ENCODE results near the gene DEXI. TPM values are rescaled to one million over a fixed set of nuclear protein-coding genes. Genes with fewer than 3 reads are reported as not detected.
A peak's percentile ranks its signal among the peaks of the same experiment; 100 is the strongest.

Gene DEXI
- total and polyA plus RNA-seq, 2 of the 13 experiments (the other 11 are each of a cell fraction or from before 2014, with no cell fraction given), result 51.5 to 70.4 TPM

DNA sequence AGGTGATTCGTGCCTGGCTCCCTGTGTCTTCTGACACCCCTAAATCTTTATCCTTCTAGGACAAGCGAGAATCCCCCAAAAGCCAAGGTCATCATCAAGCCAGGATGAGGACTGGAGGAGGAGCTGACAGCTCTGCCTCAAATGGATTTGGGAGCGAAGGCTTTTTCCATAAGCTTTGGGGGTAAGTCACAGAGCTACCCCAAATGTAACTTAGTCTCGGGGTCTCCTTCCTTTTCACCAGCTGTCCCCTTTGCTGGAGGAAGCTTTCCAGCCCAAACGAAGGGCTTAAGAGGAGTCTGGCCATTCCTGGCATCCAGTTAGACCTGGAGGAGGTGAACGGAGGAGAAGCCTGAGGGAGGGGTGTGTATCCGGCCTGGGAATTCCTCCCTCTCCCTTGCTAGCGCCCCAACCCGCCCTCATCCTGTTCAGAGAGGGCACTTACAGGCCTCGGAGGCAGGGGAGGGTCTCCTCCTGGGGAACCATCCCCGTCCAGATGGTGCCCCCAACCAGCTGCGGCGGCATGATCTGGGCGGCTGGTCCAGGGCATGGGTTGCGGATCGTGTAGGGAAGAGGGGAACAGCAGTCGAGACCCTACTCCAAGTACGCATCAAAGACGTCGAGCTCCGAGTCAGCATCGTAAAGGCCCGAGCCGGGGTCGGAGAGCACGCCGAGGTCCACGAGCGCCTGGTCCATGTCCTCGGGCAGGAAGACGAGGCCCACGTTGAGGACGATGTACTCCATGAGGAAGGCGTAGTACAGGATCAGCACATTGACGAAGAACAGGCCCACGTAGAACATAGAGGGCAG lies 938 bp downstream of the DEXI start (continued):
- TF ChIP-seq E2F5 (CRISPR knock-in tag; conservative IDR thresholded peaks at IDR 0.05), result no peak
- TF ChIP-seq ZBTB7B (CRISPR knock-in tag; IDR thresholded peaks at IDR 0.05), result no peak; the same call in 1 of the 2 replicates
- TF ChIP-seq ZNF253 (CRISPR knock-in tag; IDR thresholded peaks at IDR 0.05; ENCODE audit: borderline replicate concordance), result no peak
- TF ChIP-seq ZSCAN25 (CRISPR knock-in tag; IDR thresholded peaks at IDR 0.05), result no peak
- 0 out of 2 replicates have a peak, but pooled peaks have one; percentile 58 for TF ChIP-seq ZNF296 (CRISPR knock-in tag; conservative IDR thresholded peaks at IDR 0.05)
- TF ChIP-seq, protein P1, sequence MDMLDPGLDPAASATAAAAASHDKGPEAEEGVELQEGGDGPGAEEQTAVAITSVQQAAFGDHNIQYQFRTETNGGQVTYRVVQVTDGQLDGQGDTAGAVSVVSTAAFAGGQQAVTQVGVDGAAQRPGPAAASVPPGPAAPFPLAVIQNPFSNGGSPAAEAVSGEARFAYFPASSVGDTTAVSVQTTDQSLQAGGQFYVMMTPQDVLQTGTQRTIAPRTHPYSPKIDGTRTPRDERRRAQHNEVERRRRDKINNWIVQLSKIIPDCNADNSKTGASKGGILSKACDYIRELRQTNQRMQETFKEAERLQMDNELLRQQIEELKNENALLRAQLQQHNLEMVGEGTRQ (IDR thresholded peaks at IDR 0.05; ENCODE audit: low read depth, low read length), result no peak
- TF ChIP-seq, protein P1 (CRISPR knock-in tag; IDR thresholded peaks at IDR 0.05; ENCODE audit: borderline replicate concordance), result no peak
- no peak for TF ChIP-seq MTF2 (CRISPR knock-in tag; IDR thresholded peaks at IDR 0.05; ENCODE audit: borderline replicate concordance)
- TF ChIP-seq ARNTL (CRISPR knock-in tag; IDR thresholded peaks at IDR 0.05), result no peak
- TF ChIP-seq ARNT (IDR thresholded peaks at IDR 0.05), result no peak
- no peak for TF ChIP-seq AHR (CRISPR knock-in tag; IDR thresholded peaks at IDR 0.05)
- TF ChIP-seq ZNF543 (CRISPR knock-in tag; IDR thresholded peaks at IDR 0.05), result peak; percentile 19; the same call in 1 of the 2 replicates
- no peak for TF ChIP-seq CHD2 (IDR thresholded peaks at IDR 0.05; ENCODE audit: low read depth, low read length)
- no peak for TF ChIP-seq HCFC1 (IDR thresholded peaks at IDR 0.05; ENCODE audit: low read depth, low read length)
- TF ChIP-seq ZNF441 (CRISPR knock-in tag; IDR thresholded peaks at IDR 0.05; ENCODE audit: borderline replicate concordance), result peak; percentile 45; the same call in 1 of the 2 replicates
- TF ChIP-seq, protein P2, sequence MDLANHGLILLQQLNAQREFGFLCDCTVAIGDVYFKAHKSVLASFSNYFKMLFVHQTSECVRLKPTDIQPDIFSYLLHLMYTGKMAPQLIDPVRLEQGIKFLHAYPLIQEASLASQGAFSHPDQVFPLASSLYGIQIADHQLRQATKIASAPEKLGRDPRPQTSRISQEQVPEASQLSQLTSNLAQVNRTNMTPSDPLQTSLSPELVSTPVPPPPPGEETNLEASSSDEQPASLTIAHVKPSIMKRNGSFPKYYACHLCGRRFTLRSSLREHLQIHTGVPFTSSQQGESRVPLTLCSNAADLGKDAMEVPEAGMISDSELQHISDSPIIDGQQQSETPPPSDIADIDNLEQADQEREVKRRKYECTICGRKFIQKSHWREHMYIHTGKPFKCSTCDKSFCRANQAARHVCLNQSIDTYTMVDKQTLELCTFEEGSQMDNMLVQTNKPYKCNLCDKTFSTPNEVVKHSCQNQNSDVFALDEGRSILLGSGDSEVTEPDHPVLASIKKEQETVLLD (CRISPR knock-in tag; IDR thresholded peaks at IDR 0.05; ENCODE audit: low read depth), result 0 out of 2 replicates have a peak, but pooled peaks have one; percentile 28
- TF ChIP-seq FIP1L1 (IDR thresholded peaks at IDR 0.05; ENCODE audit: borderline replicate concordance, insufficient read depth, low read depth, low read length), result no peak
- TF ChIP-seq JDP2 (CRISPR knock-in tag; IDR thresholded peaks at IDR 0.05; ENCODE audit: borderline replicate concordance), result no peak
- no peak for TF ChIP-seq ZNF841 (CRISPR knock-in tag; IDR thresholded peaks at IDR 0.05; ENCODE audit: borderline replicate concordance)
- no peak for TF ChIP-seq SMARCE1 (IDR thresholded peaks at IDR 0.05; ENCODE audit: borderline replicate concordance)
- TF ChIP-seq ZNF264 (CRISPR knock-in tag; IDR thresholded peaks at IDR 0.05), result peak; percentile 74; the same call in 1 of the 2 replicates
- TF ChIP-seq JUN (CRISPR knock-in tag; IDR thresholded peaks at IDR 0.05), result no peak
- TF ChIP-seq ZMYM3 (CRISPR knock-in tag; IDR thresholded peaks at IDR 0.05), result 0 out of 2 replicates have a peak, but pooled peaks have one; percentile 11
- TF ChIP-seq ZNF839 (CRISPR knock-in tag; IDR thresholded peaks at IDR 0.05; ENCODE audit: borderline replicate concordance), result no peak; the same call in 1 of the 2 replicates
- no peak for TF ChIP-seq PHF20 (CRISPR knock-in tag; IDR thresholded peaks at IDR 0.05)
- TF ChIP-seq KLF9 (CRISPR knock-in tag; IDR thresholded peaks at IDR 0.05; ENCODE audit: low read depth), result no peak
- no peak for TF ChIP-seq GATAD2A (CRISPR knock-in tag; IDR thresholded peaks at IDR 0.05)
- TF ChIP-seq, protein P3, sequence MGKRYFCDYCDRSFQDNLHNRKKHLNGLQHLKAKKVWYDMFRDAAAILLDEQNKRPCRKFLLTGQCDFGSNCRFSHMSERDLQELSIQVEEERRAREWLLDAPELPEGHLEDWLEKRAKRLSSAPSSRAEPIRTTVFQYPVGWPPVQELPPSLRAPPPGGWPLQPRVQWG (CRISPR knock-in tag; IDR thresholded peaks at IDR 0.05; ENCODE audit: borderline replicate concordance, low read depth), result no peak
